22Rv1 (cell line): Measurements from ENCODE around the gene BAMBI.

Source experiments
- ZFX ChIP-seq: fragments of 450-650 bp; IDR thresholded peaks from 2 replicates; pipeline ENCODE4 v1.6.1; 2017; ENCODE audit warnings: antibody characterized with exemption, borderline replicate concordance
- TF ChIP-seq, protein P1 (sequence below): fragments of 450-650 bp; IDR thresholded peaks from 2 replicates; pipeline ENCODE4 v1.5.1; 2017; ENCODE audit warnings: mild to moderate bottlenecking

DNA sequence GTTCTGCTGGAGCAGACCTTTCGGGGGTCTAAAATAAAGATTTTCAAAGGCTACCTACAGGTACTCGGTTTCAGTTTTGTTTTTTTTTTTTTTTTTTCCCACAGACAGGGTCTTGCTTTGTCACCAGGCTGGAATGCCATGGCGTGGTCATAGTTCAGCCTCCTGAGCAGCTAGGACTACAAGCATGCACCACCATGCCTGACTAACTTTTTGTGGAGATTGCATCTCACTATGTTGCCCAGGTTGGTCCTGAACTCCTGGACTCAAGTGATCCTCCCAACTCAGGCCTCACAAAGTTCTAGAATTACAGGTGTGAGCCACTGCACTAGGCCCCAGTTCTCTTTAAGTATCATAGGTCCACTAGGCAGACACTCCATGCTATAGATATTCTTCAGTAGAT is 34.5 kb downstream of the BAMBI start:
- TF ChIP-seq, protein P1, sequence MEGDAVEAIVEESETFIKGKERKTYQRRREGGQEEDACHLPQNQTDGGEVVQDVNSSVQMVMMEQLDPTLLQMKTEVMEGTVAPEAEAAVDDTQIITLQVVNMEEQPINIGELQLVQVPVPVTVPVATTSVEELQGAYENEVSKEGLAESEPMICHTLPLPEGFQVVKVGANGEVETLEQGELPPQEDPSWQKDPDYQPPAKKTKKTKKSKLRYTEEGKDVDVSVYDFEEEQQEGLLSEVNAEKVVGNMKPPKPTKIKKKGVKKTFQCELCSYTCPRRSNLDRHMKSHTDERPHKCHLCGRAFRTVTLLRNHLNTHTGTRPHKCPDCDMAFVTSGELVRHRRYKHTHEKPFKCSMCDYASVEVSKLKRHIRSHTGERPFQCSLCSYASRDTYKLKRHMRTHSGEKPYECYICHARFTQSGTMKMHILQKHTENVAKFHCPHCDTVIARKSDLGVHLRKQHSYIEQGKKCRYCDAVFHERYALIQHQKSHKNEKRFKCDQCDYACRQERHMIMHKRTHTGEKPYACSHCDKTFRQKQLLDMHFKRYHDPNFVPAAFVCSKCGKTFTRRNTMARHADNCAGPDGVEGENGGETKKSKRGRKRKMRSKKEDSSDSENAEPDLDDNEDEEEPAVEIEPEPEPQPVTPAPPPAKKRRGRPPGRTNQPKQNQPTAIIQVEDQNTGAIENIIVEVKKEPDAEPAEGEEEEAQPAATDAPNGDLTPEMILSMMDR = no peak
- no peak for TF ChIP-seq ZFX
